Measurements from ENCODE around the gene ALLC. TPM values are rescaled to one million over a fixed set of nuclear protein-coding genes. Genes with fewer than 3 reads are reported as not detected.
"Not testable (repeated sequence)": the region's sequence is repeated elsewhere in the genome, so short reads cannot be mapped to it uniquely, and the experiment has no call there.

ALLC gene
- total RNA-seq (2014; rRNA removed; shearing (Covaris generic)), result not detected in 2 replicates

GRCh38 chr2:3657881-3658280 is at the start of gene ALLC:
TSS of gene ALLC (plus strand) at chr2:3658200. CDS start at chr2:3671158, 12,958 bp downstream.
- Histone ChIP-seq H3K4me3 (no peak within 1 kb of the TSS), H3K27ac (no peak within 1 kb of the TSS), H3K27me3 (replicated peaks) (no peaks in the 10 kb centered on the region), H3K4me1 (replicated peaks) (no peaks in the 10 kb centered on the region), H3K36me3 (no peaks in the 10 kb centered on the region), H3K9me3 (replicated peaks) (no peaks in the 10 kb centered on the region)
- DNase-seq (ENCODE audit: low read depth in 1 of 2, low spot score in 2 of 2), result no peak

GRCh38 chr2:3608373-3609278 is 49.4 kb upstream of the ALLC start:
- no peak for DNase-seq (ENCODE audit: low read depth in 1 of 2, low spot score in 2 of 2)
- no peaks in the 10 kb centered on the region for H3K36me3 ChIP-seq
- H3K4me1 ChIP-seq (replicated peaks), result no peaks in the 10 kb centered on the region
- no peak overlapping the region for H3K27ac ChIP-seq
- H3K27me3 ChIP-seq (replicated peaks), result no peaks in the 10 kb centered on the region
- H3K9me3 ChIP-seq (replicated peaks), result no peaks in the 10 kb centered on the region
- H3K4me3 ChIP-seq, result no peak overlapping the region

- H3K36me3 ChIP-seq; H3K9me3 ChIP-seq (replicated peaks); H3K27me3 ChIP-seq (replicated peaks); H3K4me3 ChIP-seq; H3K27ac ChIP-seq; H3K4me1 ChIP-seq (replicated peaks): not testable (repeated sequence)
- DNase-seq (ENCODE audit: low read depth in 1 of 2, low spot score in 2 of 2), result peak in 1 of 2 experiments; percentile 8
Measured at GRCh38 chr2:3609279-3609673, 48.7 kb upstream of the ALLC start.

- no peak overlapping the region for H3K4me3 ChIP-seq
- H3K27me3 ChIP-seq (replicated peaks), result no peaks in the 10 kb centered on the region
- no peak for DNase-seq (ENCODE audit: low read depth in 1 of 2, low spot score in 2 of 2)
- no peaks in the 10 kb centered on the region for H3K4me1 ChIP-seq (replicated peaks)
- H3K9me3 ChIP-seq (replicated peaks), result no peaks in the 10 kb centered on the region
- H3K36me3 ChIP-seq, result no peaks in the 10 kb centered on the region
- no peak overlapping the region for H3K27ac ChIP-seq
Measured at GRCh38 chr2:3610415-3610814, 47.6 kb upstream of the ALLC start.

GRCh38 chr2:3610881-3611505 is 47.0 kb upstream of the ALLC start:
- Histone ChIP-seq H3K9me3 (replicated peaks) (no peaks in the 10 kb centered on the region), H3K4me1 (replicated peaks) (no peaks in the 10 kb centered on the region), H3K27me3 (replicated peaks) (no peaks in the 10 kb centered on the region), H3K4me3 (no peak overlapping the region), H3K36me3 (no peaks in the 10 kb centered on the region), H3K27ac (no peak overlapping the region)
- peak in 1 of 2 experiments; percentile 37 for DNase-seq (ENCODE audit: low read depth in 1 of 2, low spot score in 2 of 2)

- DNase-seq (ENCODE audit: low read depth in 1 of 2, low spot score in 2 of 2), result no peak
- Histone ChIP-seq H3K4me1 (replicated peaks) (no peaks in the 10 kb centered on the region), H3K27me3 (replicated peaks) (no peaks in the 10 kb centered on the region), H3K9me3 (replicated peaks) (no peaks in the 10 kb centered on the region), H3K27ac (no peak overlapping the region), H3K36me3 (no peaks in the 10 kb centered on the region), H3K4me3 (no peak overlapping the region)
Measured at GRCh38 chr2:3611589-3611988, 46.4 kb upstream of the ALLC start.

GRCh38 chr2:3612639-3613523 is 45.1 kb upstream of the ALLC start:
- no peak overlapping the region for H3K27ac ChIP-seq
- DNase-seq (ENCODE audit: low read depth in 1 of 2, low spot score in 2 of 2), result no peak
- H3K9me3 ChIP-seq (replicated peaks), result no peaks in the 10 kb centered on the region
- no peak overlapping the region for H3K4me3 ChIP-seq
- no peaks in the 10 kb centered on the region for H3K4me1 ChIP-seq (replicated peaks)
- no peaks in the 10 kb centered on the region for H3K27me3 ChIP-seq (replicated peaks)
- no peaks in the 10 kb centered on the region for H3K36me3 ChIP-seq

GRCh38 chr2:3613524-3613905 is 44.5 kb upstream of the ALLC start:
- H3K27ac ChIP-seq, result no peak overlapping the region
- no peaks in the 10 kb centered on the region for H3K9me3 ChIP-seq (replicated peaks)
- H3K36me3 ChIP-seq, result no peaks in the 10 kb centered on the region
- no peak for DNase-seq (ENCODE audit: low read depth in 1 of 2, low spot score in 2 of 2)
- H3K27me3 ChIP-seq (replicated peaks), result no peaks in the 10 kb centered on the region
- H3K4me1 ChIP-seq (replicated peaks), result no peaks in the 10 kb centered on the region
- H3K4me3 ChIP-seq, result no peak overlapping the region

- H3K27ac ChIP-seq; H3K9me3 ChIP-seq (replicated peaks); H3K4me1 ChIP-seq (replicated peaks); H3K4me3 ChIP-seq; H3K27me3 ChIP-seq (replicated peaks); DNase-seq (ENCODE audit: low read depth in 1 of 2, low spot score in 2 of 2); H3K36me3 ChIP-seq: not testable (repeated sequence)
Measured at GRCh38 chr2:3614743-3615142, 43.3 kb upstream of the ALLC start.

- peak in 1 of 2 experiments; percentile 7 for DNase-seq (ENCODE audit: low read depth in 1 of 2, low spot score in 2 of 2)
- not testable (repeated sequence) for H3K9me3 ChIP-seq (replicated peaks); H3K27me3 ChIP-seq (replicated peaks); H3K4me1 ChIP-seq (replicated peaks); H3K27ac ChIP-seq; H3K36me3 ChIP-seq; H3K4me3 ChIP-seq
Measured at GRCh38 chr2:3615541-3616200, 42.3 kb upstream of the ALLC start.

GRCh38 chr2:3616435-3617197 is 41.4 kb upstream of the ALLC start:
- H3K9me3 ChIP-seq (replicated peaks); H3K27ac ChIP-seq; H3K4me1 ChIP-seq (replicated peaks); H3K4me3 ChIP-seq; DNase-seq (ENCODE audit: low read depth in 1 of 2, low spot score in 2 of 2); H3K36me3 ChIP-seq; H3K27me3 ChIP-seq (replicated peaks): not testable (repeated sequence)

GRCh38 chr2:3617198-3617890 is 40.7 kb upstream of the ALLC start:
- H3K27ac ChIP-seq, result no peak overlapping the region
- peak in 1 of 2 experiments; percentile 23 for DNase-seq (ENCODE audit: low read depth in 1 of 2, low spot score in 2 of 2)
- no peaks in the 10 kb centered on the region for H3K36me3 ChIP-seq
- no peaks in the 10 kb centered on the region for H3K9me3 ChIP-seq (replicated peaks)
- no peak overlapping the region for H3K4me3 ChIP-seq
- no peaks in the 10 kb centered on the region for H3K27me3 ChIP-seq (replicated peaks)
- no peaks in the 10 kb centered on the region for H3K4me1 ChIP-seq (replicated peaks)
